SIG-M5 treated with dmso at 0.1 percent for 504 hours (cell line): ENCODE results near the gene KANSL1L.

Experiments used
- DNase-seq: peaks from one replicate; lab custom pipeline; 2025; ENCODE audit not compliant: unreplicated experiment; lab: John Stamatoyannopoulos, UW

The KANSL1L gene

DNA sequence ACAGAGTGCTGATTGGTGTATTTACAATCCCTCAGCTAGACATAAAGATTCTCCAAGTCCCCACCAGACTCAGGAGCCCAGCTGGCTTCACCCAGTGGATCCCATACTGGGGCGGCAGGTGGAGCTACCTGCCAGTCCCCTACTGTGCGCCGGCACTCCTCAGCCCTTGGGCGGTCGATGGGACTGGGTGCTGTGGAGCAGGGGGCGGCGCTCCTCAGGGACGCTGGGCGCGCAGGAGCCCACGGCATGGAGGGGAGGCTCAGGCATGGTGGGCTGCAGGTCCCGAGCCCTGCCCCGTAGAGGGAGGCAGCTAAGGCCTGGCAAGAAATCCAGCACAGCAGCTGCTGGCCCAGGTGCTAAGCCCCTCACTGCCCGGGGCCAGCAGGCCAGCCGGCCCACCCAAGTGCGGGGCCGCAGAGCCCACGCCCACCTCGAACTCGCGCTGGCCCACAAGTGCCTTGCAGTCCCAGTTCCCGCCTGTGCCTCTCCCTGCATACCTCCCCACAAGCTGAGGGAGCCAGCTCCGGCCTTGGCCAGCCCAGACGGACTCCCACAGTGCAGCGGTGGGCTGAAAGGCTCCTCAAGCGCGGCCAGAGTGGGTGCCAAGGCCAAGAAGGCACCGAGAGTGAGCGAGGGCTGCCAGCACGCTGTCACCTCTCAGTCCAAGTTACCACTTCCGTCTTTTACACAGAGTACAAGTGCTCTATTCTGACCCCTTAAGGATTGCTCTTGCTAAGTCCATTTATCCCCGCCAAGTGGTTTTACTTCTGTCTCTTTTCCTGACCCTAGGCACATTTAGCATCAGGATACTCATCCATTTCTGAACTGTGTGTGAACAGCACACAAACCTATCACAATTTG, 170.5 kb downstream of the KANSL1L start:
- no peak for DNase-seq

DNA sequence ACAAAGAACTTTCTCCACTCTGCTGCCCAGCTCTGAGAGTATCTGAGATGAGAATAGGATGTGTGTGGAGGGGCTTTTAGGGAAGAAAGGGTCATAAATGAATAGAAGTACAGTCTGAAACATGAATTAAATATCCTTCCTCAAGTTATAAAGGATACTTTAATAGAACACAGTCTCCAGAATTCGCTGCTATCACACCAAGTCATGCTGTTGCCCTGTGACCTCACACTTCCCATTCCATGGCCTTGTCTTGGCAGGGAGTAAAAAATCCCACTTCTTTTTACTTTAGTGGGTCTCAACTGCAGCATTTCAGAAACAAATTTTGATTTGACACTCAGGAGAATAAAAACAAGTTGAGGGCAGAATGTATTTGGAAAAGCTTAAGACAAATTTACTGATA, 172.6 kb downstream of the KANSL1L start:
- DNase-seq: no peak

DNA sequence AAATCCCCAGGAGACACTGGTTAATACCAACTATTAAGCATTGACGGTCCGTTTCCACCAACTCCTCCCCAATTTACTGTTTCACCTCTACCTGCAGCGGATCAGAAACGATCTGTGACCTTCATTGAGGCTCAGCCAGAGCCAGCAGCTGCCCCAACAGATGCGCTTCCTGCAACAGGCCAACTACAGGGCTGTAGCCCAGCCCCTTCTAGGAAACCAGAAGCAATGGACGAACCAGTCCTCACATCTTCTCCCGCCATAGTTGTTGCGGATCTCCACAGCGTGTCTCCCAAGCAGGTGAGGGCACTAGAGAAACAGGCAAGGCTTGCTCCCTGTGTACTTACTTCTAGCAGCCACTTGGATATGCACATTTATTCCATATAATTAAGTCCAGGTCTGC, 177.2 kb downstream of the KANSL1L start:
- no peak for DNase-seq

DNA sequence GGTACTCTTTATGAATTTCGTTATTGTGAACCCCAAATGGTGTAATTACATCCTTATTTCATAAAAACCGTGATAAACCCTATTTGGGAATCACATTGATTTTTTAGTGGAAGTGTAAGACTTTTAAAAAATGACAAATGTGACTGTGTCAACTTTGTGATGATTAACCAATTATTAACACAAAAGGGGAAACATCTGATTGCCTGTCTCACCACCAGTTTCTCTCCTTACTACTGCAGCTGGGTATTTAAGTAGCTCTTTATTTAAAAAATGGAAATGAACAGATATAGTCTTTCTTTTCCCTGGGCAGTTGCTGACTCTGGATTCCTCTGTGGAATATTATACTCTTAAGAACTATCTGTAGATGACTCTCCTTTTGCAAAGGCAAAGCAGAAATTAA, 180.4 kb downstream of the KANSL1L start:
- DNase-seq: no peak

DNA sequence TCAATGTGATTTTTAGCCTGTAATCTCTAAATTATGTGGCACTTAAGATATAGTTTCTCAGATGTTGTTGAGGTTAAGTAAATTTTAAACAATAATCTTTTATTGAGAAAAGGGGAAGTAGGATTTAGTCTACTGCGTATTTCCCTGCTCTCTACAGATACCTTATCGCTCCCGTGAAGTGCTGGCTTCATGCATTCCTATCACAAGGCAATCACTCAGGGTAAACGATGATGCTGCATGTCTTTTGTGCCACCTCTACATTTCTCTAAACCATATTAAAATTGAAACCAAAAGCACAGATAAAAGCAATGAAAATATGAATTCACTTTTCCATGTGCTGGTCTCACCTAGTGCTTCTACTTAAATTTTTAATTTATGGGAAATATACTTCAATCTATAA, 183.2 kb downstream of the KANSL1L start:
- DNase-seq: no peak

DNA sequence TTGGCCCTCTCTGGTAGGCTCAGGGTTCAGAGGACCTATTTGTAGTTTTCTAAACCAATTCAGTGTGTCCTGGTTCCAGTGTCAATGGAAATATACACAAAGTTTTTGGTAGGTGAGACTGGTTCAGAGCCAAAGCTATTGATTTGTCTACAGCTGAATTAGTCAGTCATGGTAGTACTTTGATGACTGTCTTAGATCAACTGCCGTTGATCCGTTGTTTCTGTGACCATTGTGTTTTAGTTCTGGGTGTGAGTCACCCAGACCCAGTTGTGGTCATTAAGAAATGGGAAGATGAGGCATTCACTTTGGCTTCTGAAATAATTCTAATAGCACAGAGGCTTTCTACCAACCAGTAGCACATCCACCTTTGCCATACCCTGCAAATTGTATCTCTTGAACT, 184.8 kb downstream of the KANSL1L start:
- DNase-seq: peak; percentile 25

DNA sequence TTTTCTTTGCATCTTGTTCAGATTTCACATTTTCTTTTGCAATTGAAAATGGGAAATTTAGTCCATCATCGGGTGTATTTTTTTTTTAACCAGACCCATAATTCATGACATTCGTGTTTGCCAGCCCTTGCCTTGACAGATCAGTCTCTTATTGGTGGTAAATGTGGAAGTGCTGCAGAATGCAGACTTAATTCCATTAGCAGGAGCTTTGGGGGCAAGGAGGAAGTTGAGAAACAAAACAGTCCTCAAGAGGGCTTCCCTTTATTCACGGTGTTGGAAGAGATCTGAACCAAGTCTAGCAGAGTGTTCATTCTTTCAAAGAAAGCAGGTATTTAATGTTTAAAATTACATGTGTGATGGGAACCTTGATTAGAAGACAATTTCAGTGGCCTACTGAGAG, 185.3 kb downstream of the KANSL1L start:
- DNase-seq: peak; percentile 87

DNA sequence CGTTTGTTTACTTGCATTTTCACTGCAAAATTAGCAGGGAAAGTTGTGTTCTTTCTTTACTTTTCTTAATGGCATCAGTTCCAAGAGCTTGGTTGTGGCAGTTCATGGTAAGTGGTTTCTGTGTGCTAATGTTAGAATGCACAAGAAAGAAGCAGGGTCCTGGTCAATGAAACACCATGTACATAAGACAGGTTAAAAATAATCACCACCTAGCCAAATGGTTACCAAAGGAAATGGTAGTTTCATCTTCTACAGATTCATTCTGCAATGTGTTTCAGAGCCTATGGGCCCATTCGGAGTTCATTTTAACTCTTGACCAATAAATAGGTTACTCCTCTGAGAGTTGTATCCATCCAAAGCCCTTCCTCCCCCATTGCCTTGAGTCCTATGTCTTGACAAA, 186.9 kb downstream of the KANSL1L start:
- DNase-seq: no peak

DNA sequence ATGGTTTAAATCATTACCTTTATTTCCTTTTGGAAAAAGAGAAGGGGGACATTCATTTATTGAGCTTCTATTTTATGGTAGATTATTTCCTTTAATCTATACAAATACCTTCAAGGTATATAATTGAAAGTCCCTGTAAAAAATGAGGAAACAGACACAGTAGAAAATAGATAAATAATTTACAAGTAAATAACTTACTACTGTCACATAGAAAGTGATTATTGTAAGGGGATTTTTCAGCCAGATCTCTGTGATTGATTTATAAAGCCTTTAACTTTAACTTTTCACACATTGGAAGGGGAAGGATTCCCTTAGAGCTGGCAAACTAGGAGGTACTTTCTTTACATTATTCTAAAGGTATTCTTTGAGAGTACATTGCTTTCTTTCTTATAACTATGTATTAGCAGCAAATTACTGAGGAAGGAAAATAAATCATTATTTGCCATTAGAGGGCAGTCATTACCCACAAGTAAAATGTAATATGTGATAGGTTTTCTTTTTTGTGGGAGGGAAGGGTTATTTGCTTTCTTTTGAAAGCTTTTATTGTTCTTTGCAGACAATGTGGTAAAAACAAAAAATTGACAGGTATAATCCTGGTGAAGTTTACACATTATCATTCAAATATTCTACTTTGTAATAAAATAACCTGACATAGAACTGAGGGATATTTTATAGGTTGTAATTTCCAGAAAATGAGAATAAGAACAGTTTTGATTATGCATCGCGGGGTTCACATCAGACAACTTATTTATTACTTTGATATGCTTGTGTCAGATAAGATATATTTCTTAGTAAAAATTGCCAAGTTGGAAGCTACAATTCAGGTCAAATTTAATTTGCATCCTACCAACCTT, 193.6 kb downstream of the KANSL1L start:
- peak; percentile 58 for DNase-seq

DNA sequence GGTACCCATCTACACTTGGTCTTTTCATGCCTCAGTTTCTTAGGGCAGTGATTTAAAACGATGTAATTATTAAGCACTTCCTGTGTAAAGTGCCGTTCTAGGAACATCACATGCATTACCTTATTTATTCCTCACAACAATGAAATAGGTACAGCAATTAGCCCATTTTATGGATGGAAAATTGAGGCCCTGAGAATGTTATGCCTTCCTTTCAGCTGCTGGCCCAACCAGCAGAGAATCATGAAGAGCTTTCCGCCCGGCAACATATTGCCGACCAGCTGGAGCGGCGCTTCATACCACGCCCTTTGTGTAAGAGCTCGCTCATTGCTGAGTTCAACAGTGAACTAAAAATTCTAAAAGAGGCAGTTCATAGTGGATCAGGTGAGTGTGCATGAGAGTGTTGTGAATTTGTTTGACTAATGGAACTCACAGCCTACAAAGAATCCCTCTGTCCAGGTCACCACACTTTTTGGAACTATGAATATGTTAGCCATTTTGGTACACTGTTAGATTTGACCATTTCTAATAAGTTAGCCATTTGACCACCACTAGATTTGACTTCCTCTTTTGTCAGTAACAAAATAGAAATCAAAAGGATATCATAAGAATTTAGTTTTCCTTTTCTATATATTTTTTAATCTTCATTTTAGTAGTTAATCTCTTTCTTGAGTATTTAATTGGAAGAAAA, 194.4 kb downstream of the KANSL1L start:
- DNase-seq: no peak

DNA sequence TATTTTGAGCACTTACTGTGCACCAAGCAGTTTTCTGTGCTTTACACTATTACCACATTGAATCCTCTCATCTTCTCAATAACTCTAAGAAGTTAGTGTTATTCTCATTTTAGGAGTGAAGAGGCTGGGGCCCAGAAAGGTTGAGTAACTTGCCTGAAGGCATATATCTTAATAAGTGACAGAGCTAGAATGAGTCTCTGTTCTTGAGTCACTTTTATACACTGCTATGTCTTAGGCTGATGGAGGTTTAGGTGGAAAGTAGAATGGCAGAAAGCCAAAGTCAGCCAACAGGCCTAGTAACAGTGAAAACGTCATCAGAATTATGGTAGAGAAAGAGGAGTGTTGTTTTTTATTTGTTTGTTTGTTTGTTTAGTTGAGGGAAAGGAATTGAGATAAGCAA, 196.6 kb downstream of the KANSL1L start:
- no peak for DNase-seq

DNA sequence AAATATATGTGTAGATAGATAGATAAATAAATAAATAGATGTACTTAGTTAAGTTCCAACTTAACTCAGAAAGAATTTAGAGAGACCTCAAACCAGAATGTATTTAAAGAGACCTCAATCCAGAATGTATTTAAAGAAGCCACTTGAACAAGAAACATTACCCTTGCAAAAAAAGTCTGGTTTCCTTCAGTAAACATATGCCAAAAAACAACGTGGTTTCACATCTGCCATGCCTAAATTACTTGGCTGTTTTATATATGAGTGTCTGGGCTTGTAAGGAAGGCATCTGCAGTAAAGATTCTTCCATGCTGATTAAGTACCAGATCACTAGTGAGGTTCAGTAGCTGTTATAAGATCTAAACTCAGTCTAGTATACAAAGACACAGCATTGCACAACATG, 197.9 kb downstream of the KANSL1L start:
- no peak for DNase-seq
